HG03039 (cell line): ENCODE data around the gene PROSER3.
"Not testable (repeated sequence)": the region's sequence is repeated elsewhere in the genome, so short reads cannot be mapped to it uniquely, and the experiment has no call there.

Experiments
- ATAC-seq: cut with Tn5 transposase; IDR thresholded peaks from one replicate; pipeline ENCODE4 v1.9.1; 2021; ENCODE audit warnings: mild to moderate bottlenecking, moderate library complexity; ENCODE audit not compliant: unreplicated experiment

The PROSER3 gene

DNA sequence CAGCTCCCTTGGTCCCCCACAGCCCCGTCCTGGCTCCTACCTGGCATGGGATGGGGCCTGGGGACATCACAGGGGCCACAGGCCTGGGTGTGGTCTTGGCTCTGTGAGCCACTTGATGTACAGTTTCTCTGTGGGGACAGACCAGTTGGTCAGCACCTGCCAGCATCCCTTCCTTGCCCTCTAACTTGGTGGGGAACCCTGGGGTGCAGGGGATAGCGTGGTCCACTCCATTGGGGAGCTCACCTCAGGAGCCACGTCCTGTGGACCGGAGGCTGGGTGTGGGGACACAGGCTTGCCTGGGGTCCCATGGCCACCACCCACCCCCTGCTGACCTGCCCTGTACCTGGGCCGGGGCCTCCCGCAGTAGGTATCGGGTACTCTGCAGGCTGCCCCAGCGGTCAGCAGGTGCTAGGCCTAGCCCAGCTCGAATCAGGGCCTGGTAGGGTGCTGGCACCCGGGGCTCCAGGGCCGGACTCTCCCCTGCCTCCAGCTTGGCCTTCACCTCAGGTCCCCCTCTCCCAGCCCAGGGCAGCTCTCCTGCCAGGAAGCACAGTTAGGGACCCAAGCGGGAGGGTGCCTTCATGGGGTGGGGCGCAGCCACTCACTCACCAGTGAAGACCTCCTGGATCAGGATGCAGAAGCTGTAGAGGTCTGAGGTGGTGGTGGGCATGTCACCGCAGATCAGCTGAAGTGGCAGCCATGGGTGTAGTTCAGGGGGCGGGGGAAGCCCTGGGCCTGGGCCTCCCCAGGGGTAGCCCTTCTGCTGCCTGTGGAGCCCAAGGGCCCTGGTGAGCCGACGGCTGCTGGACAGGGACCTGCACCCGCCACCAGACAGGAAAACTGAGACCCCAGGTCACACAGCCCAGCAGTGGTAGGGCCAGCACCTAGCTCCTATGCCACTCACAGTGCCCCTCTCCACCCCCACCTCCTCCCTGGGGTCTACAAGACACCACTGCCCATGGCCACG is 32.3 kb downstream of the PROSER3 start:
- ATAC-seq, result no peak

DNA sequence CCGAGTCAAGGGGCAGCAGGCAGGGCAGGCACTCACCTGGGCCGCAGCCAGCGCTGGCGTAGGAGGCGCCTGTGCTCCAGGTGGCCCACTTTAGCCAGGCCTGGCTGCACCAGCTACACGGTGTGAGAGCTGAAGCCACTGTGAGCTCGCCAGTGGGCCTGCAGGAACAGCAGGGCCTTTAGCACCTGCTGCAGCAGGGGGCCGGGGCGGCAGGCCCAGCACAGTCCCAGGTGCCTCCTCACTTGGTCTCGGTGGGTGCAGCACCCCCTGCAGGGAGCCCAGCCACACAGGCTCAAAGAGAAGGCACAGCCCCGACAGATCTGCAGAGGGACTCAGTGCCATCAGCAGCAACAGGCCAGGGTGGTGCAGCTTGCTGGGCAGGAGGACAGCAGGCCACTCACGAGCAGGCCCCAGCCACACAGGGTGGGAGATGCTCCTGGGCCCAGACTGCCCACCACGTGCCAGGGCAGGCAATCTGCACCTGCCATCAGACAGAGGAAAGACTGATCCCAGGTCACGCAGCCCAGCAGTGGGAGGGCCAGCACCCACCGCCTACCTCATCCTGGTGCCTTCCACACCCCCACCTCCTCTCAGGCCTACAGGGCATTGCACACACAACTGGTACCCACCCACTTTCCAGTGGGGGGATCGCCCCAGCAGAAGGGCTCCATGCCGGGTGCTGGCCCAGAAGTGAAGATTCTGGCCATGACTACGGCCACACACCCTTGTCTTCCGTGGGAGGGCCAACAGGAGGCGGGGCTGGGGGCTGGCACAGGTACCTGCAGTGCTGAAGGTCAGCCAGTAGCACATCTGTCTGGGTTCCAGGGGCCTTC is 33.2 kb downstream of the PROSER3 start:
- no peak for ATAC-seq

DNA sequence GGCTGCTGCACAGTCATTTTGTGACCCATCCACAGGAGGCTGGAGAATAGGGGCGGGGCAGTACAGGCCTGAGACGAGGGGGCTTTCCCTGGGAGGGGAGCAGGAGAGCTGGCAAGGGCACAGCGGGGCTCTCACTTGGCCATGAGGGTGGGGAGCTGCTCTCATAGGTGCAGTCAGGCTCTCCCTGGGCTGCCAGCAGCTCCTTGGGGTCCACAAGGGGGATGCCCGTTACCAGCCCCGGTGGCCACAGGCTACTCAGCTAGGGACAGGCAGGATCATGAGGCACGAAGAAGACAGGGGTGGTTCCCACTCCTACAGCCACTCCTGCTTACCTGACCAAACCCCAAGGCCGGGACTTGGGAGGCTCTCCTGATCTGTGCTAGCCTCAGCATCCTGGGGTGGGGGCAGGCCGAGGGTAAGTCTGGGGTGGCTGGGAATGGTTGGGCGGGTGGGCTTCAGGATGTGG is 33.9 kb downstream of the PROSER3 start:
- ATAC-seq, result no peak

DNA sequence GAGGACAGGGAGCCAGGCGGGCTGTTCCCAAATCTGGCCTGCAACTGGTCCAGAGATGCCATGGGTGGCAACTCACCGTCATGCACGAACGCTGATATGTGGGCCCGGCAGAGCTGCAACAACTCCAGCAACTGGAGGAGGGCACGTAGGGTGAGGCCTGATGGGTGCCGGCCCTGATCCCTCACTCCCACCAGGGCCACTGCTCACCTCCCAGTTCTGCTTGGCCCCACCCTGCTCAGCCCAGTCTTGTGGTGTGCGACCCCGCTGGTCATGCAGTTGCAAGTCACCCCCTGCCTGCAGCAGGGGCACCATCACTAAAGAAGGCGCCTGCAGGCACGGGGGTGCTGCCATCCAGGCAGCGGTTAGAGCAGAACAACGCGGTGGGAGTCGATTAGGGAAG is 34.3 kb downstream of the PROSER3 start:
- ATAC-seq, result no peak

DNA sequence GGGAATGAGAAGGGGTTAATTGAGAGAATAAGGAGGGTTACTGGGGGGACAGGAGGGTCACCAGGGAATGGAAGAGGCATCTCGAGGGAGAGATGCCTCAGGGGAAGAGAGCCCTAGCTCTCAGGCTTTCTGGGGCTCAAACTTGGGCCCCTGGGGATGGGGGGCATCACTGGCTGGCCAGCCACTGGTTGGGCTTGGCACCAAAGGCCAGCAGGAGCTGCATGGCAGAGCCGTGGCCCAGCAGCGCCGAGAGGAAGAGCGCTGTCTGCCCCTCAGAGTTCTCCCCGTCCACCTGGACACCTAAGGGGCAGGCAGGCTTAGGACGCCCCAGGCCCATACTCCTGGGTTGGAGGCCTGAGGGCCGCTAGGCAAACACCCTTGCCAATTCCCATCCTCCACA is 34.9 kb downstream of the PROSER3 start:
- no peak for ATAC-seq

DNA sequence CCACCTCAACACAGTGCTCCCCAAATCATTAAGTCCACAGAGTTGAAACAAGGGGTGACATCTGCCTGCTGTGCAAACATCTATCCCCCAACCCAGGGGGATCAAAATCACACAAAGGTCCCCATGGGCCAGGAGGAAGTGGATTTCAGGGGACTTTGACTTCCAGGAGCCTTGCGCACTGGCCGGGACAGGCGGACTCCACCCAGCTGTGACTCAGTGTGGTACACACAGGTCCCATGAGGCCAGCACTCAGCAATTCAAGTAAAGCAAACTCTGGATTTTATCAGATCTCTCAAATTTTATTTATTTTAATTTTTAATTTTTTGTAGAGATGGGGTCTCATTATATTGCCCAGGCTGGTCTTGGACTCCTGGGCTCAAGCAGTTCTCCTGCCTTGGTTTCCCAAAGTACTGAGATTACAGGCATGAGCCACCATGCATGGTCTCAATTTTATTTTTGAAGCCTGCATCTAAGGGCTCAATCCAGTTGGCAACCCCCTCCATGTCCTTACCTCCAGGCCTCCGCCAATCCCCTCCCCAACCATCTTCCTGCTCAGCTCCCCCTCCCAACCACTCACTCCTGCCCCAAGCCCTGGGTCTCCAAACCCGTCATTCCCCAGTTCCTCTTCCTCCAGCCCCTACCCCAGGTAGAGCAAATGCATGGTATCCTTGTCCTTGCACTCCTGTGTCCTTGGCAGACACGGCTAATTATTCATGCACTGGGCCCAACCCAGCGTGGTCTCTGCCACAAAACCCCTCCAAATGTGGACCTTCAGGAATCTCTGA is 35.6 kb downstream of the PROSER3 start:
- no peak for ATAC-seq

DNA sequence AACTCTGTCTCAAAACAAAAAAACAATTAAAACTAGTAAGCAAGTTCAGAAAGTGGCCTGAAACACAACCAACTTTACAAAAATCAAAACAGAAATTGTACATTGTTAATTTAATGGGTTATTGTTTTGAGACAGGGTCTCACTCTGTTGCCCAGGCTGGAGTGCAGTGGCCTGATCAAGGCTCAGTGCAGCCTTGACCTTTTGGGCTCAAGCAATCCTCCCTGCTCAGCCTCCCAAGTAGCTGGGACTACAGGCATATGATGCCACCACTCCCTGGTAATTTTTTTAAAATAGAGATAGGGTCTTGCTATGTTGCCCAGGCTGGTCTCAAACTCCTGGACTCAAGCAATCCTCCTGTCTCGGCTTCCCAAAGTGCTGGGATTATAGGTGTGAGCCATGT is 37.6 kb downstream of the PROSER3 start:
- ATAC-seq, result not testable (repeated sequence)

DNA sequence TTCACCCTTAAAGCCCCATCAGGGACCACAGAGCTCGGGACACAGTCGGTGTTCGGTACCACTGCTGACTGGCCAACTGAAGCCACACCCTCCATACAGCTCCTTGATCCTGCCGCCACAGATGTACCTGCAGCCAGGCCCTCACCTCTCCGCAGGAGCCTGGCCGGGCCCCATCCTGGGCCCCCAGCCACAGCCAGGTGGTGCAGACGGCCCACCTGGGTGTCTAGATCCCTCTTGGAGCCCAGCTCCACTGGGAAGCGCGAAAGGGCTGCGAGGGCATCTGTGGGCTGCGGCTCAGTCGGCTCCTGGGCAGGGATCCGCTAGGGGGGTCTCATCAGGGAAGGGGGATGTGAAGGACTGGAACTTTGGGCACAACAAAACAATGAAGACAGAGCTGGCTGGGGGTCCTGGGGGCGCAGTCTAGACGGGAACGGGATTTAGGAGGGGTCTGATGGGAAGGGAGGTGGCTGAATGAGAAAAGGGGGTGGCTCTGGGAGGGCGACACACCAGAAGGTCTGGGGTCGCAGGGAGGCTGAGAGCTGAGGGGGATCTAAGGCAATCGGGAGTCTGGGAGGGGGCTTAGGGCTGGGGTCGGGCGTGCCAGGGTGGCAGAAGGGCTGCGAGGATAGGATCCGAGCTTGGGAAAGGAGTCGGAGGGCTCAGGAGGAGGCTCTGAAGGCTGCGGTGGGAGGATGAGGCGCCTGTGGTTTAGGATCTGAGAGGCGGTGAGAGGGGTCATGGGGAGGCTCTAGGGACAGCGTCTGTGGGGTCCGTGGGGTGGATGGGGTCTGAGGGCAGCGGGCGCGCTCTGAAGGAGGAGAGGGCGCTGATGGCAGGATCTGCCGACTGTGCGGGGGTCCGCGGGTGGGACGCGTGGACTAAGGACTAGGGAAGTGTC is 38.9 kb downstream of the PROSER3 start:
- ATAC-seq, result no peak

DNA sequence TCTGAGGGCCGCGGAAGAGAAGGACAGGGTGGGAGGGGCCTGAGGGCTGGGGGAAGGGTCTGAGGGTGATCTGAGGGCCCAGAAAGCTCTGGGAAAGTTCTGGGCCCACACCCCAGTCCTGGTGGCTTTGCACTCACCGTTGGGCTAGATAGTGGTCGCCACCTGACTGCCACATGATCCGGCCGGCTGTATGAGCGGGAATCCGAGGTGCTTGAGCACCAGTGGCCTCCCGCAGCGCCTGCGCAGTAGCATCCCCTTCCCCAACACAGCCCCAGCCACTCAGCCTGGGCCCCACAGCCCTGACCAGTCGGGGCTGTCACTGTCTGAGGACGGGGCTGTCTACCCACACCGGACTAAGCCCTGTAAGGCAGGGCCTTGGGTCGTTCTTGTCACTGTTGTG is 39.7 kb downstream of the PROSER3 start:
- ATAC-seq, result no peak

DNA sequence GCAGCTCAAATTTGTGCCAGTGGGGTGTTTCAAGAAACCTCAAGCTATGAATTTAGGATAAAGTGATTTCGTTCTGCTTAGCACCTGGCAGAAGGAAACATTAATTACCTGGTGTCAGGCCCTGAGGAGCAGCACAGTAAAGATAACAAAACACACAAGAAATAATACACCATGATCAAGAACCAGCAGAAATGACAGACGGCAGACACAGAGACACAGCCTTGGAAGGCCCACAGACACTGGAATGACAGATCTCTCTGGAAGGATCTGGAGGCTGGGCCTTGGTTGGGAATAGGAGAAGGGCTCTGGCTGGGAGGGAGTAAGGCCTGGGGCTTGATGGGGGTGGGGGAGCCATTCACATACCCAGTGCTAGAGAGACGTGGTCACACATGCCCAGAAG is 43.9 kb downstream of the PROSER3 start:
- ATAC-seq, result no peak

DNA sequence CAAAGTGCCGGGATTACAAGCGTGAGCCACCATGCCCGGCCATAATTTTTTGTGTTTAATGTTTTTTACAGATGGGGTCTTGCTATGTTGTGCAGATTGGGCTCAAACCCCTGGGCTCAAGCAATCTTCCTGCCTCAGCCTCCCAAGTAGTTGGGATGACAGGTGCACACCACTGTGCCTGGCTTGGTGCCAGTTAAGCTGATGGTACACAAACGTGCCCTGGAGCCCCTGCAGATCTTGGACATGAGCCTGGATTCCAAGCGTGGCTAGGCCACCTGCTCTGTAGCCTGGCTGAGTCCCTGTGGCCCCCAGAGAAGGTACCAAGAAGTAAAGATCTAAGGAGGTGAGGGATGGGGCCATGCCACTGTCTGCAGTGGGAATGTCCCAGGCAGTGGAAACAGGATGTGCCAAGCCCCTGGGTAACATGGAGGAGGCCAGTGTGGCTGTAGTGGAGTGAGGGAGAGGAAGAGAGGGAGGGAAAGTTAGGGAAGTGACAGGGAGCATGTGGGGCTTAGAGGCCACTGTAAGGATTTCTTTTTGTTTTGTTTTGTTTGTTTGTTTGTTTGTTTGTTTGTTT is 47.6 kb downstream of the PROSER3 start:
- ATAC-seq, result no peak

DNA sequence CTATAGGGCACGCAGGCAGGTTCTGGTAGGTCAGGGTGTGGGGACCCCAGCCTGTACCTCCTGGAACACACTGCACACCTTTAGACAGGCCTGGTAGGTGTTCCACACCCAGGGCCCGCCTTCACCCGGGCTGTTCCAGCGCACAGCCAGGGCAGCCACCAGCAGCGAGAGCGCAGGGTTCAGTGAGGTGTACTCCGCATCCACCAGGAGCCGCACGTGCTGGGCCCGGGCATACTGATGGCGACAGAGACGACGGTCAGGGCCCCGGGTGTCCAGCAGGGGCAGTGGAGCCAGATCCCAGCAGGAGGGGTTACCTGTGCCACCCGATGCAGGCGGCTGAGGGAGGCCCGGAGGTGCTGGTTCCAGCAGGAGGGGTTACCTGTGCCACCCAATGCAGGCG is 48.6 kb downstream of the PROSER3 start:
- no peak for ATAC-seq

DNA sequence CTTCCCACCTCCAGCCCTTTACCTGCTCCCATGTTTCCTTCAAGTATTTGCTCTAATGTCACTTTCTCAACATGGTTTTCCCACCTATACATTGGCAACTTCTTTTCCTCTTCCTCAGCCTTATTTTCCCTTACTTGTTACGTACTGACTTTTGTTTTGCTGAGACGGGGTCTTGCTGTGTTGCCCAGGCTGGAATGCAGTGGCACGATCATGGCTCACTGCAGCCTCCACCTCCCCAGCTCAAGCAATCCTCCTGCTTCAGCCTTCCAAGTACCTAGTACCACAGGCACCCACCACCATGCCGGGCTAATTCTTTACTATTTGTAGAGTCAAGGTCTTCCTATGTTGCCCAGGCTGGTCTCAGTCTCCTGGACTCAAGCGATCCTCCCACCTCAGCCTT is 49.7 kb downstream of the PROSER3 start:
- ATAC-seq, result no peak

DNA sequence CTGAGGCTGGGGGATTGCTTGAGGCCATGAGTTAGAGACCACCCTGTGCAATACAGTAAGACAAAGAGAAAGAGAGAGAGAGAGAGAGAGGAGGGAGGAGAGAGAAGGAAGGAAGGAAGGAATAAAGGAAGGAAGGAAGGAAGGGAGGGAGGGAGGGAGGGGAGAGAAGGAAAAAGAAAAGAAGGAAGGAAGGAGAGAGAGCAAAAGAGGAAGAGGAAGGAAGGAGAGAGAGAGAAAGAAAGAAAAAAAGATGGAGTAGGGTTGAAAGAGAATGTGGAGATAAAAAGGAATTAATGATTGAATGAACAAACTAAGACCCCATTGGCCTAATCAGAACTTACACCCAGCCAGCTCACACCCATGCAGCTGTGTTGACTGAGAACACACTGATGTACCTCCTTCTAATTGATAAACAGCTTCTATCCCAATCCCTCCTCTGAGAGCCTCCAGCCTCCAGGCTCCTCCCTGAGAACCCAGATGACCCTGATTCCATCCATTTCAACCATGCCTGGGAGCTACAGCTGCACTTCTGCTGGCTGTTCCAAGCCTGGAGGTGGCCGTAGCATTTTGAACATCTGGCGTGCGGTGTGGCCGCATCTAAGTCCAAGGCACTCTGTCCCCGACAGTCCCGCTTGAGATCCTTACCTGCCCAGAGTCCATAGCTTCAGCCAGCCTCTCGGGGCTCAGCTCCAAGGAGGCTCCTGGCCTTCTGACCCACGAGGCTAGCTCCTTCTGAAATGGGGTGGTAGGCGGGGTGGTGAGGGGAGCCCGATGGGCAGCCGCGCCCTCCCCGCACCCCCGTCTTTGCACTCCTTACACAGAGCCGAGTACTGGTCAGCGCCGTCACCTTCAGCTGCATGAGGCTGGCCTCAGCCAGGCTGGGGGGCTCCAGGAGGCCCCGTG is 53.6 kb downstream of the PROSER3 start:
- ATAC-seq, result no peak

DNA sequence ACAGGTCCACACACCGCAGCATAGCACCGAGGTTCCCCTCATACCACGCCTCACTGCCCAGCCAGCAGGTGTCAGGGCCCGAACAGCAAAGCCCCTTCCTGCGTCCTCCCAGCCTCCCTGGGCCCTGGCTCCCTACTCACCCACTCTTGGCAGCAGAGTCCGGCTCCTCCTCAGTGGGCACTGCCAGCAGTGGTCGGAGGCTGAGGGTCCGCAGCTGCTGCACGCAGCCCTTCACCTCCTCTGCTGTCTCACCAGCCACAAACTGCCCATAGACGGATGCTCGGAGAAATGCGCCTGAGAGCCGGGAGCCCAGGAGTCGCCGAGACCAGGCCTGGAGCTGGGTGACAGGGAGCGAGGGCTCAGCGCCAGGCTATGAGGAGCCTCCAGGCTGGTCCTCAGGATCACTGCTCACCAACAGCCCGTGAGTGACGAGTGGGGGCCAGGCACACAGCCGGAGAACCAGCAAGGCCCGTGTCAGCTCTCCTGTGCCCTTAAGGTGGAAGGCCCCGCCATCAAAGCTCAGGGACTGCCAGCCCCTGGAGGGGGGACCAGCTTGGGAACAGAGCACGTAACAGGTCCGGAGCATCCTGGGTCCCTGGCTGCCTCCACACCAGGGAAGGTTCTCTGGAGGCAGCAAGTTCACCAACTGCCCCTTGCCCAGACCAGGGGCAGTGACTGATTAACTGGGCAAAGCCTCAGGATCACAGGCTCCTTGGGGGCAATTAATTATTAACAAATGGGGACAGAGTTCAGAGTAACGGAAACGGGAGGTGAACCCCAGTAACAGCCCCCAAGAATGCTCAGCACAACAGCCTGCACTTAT is 54.5 kb downstream of the PROSER3 start, which contains the start of gene PRODH2:
PRODH2 (minus strand) TSS at position 626 of the 823 bp plus-strand sequence; CDS start at position 586, 40 bp downstream.
- ATAC-seq, result no peak

DNA sequence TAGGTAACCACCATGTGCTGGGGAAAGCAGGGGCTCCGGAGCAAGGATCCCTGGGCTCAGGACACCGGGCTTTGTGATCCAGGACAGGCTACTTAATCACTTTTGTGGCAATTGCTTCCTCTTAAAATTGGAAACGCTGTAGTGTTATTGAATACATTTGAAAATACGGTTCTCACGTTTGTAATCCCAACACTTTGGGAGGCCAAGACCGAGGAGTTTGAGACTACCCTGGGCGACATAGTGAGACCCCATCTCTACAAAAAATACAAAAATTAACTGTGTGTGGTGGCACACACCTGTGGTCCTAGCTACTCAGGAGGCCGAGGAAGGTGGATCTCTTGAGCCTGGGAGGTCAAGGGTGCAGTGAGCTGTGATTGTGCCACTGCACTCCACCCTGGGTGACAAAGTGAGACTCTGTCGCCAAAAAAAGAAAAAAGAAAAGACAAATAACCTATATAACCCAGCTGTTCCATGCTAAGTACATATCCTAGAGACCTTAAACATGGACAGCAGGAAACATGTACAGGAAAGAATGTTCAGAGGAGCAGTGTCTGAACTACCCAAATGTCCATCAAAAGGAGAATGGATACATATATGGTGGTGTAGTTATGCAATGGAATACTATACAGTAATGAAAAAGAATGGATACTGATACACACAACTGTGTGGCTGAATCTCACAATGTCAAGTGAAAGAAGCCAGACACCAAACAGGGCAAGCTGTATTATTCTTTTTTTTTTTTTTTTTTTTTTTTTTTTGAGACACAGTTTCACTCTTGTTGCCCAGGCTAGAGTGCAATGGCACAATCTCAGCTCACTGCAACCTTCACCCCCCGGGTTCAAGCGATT is 55.3 kb downstream of the PROSER3 start:
- no peak for ATAC-seq

DNA sequence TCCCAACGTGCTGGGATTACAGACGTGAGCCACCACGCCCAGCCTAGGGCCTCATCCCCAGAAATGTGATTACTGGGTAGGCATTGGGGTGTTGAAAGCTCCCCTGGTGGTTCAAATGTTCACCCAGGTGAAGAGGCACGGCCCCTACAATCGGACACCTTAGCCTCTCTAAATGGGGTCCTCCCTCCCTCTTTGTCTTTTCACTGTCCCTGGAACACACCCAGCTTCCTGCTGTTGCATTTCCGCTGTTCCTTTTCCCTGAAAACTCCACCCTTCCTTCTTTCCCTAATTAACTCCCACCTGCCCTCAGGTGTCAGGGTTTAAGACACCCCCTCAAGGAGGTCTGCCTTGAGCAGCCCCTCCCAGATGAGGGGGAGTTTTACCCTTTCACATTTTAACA is 58.3 kb downstream of the PROSER3 start:
- ATAC-seq, result no peak
